HG02885 (cell line): ENCODE results near the gene NRCAM.
A peak's percentile ranks its signal among the peaks of the same experiment; 100 is the strongest.
"Not testable (repeated sequence)": the region's sequence is repeated elsewhere in the genome, so short reads cannot be mapped to it uniquely, and the experiment has no call there.

Experiments used
- ATAC-seq: cut with Tn5 transposase; IDR thresholded peaks from one replicate; pipeline ENCODE4 v1.9.1; 2021; ENCODE audit warnings: mild to moderate bottlenecking; ENCODE audit not compliant: unreplicated experiment, poor library complexity

NRCAM gene

DNA sequence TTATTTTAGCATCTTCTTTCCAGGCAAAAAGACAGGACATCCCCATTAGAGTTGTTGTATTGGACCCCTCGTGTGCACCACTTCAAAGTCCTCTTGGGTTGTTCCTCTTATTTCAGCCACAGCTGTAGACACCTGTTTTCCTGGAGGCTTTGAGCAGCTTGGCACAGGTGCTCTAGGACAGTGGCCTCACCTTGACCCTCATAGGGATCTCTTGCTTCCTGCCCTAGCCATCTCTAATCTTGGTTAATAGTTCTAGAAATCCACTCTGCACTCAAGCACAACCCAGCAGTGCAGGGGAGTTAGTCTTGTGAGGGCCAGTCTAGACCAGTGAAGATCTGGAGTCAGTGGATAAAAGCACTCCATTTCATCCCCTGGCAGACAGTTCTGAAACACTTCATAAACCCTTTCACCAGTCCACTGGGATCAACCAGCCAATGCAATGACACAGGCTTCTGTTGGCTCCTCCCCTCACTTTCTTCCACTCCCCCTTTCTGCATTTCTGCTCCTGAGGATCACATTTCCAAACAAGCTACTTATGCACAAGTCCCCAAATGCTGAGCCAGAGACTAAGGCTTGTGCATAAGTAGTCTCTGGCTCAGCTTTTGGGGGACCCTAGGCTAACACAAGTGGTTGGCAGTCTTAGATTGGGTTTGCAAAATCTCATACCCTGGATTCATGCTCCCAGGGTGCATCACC lies 194.5 kb downstream of the NRCAM start:
- ATAC-seq: no peak

DNA sequence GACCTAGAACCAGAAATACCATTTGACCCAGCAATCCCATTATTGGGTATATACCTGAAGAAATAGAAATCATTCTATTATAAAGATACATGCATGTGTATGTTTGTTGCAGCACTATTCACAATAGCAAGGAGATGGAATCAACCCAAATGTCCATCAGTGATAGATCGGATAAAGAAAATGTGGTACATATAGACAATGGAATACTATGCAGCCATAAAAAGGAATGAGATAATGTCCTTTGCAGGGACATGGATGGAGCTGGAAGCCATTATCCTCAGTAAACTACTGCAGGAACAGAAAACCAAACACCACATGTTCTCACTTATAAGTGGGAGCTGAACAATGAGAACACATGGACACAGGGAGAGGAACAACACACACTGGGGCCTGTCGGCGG lies 196.8 kb downstream of the NRCAM start:
- ATAC-seq: not testable (repeated sequence)

- no peak for ATAC-seq
Observed at GRCh38 chr7:108257954-108258353, 198.3 kb downstream of the NRCAM start.

GRCh38 chr7:108254259-108254658 lies 202.0 kb downstream of the NRCAM start:
- no peak for ATAC-seq

DNA sequence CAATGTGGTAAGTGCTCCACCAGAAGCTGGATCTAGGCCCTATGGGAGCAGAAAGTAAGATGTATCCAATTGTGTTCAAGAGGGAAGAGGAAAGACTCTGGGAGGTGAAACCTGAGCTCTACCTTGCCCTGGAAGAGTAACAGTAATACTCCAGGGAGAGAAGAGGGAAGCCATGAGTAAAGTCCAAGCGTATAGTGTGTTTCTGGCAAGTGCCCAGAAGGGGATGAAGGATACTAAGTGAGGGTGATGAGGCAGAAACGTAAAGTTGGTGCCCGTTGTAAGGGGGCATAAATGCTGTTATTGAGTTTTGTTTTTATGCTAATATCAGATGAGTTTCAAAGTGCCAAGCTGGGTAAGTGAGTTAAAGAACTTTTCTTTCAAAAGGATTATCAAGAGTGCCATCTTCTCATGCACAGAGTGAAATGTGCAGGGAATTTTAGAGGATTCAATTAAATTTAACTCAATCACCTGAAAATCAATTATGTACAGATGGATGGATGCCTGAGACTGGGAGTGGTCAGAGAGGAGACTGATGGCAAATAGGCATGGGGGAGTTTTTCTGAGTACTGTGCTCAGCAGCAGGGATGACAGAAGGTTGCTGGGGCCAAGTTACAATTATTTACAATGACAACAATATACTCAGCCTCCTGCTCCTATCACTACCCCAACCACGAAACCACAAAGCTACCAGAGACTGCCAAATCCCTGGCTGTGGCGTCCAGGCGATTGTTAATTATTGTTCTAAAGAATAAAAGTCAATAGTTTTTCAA lies 202.8 kb downstream of the NRCAM start:
- no peak for ATAC-seq

GRCh38 chr7:108252177-108252576 lies 204.1 kb downstream of the NRCAM start:
- no peak for ATAC-seq

DNA sequence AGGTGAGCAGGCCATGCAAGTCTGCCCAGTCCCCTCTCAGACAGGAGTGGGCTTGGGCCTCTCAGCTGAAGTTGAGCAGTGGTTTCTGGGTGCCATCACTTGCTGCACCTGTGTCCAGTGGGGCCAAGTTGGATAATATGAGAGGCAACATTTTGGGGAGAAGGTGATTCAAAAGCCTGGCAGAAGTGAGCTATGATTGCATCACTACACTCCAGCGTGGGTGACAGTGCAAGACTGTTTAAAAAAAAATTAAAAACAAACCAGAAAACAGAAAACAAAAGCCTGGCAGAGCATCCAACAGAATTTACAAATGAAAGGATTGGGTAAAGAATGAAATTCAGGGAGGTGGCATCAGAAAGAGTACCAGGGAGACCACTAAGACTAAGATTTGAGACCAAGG lies 204.5 kb downstream of the NRCAM start:
- ATAC-seq: no peak

DNA sequence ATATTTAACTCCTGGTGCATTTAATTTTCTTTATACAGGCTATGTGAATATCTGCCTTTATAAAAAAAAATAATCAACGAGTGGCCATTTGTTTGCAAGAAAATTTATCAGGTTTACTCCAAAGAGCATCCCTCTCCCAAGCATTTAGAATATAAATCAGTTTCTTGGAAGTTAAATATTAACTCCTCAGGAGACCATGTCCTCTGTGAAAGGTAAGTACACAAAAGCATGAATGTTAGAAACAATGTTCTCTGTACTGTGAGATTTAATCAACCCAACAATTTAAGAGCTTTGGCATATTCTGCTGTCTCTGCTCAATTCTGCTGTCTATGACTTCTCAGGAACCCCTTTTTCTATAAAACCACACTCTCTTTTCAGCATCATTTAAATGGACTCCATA lies 206.8 kb downstream of the NRCAM start:
- no peak for ATAC-seq

DNA sequence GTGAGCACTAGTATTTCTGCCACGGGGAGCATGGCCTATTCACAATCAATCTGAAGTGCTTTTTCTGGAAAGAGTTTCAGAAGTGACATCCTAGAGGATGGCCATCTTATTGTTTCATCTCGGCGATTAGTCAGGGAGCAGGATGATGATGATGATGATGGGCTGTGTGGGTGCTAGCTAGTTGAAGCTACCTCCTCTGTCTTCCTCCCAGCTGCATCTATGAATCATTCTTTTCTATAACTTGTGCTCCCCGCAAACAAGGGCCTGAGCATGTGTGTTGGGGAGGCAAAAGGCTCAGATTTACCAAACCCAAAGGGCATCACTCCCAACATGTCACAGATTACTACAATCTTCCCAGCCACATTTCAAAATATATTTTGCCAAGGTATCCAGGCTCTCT lies 207.4 kb downstream of the NRCAM start:
- ATAC-seq: no peak

DNA sequence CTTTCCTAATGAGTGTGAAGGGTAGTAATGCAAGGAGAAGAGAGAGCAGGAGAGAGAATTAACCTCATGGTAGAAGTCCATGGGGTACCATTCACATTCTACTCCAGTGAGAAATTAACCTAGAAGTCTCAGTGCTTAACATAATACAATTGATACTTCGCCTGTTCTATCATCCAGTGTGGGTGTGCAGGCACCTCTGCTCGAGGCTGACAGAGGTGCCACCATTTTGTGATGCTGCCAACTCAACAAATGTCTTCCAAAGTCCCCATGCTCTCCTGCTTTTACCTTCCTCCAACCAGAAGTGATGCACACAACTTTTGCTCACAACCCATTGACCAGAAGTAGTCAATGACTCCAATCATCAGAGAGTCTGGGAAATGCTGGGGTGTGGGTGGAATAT lies 207.8 kb downstream of the NRCAM start:
- no peak for ATAC-seq

- ATAC-seq: no peak
Observed at GRCh38 chr7:108247614-108248013, 208.6 kb downstream of the NRCAM start.

GRCh38 chr7:108246227-108246837 lies 209.9 kb downstream of the NRCAM start:
- peak; percentile 76 for ATAC-seq

DNA sequence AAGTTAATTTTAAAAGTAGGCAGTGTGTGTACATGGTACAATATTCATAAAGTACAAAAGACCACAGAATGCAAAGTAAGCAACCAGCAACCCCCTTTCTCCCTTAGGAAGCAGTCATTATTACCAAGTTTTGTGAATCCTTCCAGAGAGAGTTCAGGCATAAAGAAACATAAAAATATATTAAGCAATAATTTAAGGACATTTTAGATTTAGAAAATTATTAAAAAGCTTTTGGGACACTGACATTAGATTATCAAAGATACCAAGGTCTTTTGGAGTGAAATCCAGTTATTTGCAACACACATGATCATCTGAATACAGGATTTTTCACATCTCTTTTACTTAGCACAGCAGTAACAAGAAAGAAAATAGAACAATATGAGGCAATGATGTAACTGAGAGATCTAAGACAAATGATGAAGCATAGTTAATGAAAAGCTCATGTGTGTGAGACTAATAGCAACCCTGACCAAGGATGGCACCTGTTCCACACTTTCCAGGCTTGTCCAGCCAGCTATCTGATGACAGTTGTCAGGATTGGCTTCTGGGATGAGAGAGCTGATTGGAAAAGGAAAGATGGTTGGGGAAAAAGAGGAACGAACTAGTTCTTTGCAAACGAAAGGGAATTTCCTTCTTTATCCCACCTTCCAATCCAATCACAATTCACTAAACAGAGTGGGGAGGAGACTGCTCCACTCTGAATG lies 210.6 kb downstream of the NRCAM start:
- ATAC-seq: no peak

DNA sequence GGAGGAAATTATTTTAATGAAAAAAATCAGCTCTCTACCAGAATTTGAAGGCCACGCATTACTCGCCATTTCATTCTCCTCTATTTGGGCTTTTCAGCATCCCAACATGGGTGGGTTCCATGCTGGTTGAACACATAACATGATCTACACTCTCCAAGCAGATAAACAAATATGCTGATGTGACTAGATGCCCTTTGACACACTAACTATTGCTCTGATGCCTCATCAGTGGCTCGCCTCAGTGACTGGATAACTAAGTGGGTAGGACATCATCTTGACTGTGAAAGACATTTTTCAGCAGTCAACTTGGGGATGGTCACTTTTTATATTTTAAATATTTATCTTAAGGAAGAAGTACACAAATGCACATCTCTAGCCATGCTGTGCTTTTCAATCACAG lies 212.1 kb downstream of the NRCAM start:
- ATAC-seq: no peak

GRCh38 chr7:108239501-108240225 lies 216.6 kb downstream of the NRCAM start:
- no peak for ATAC-seq

GRCh38 chr7:108236681-108237415 lies 219.4 kb downstream of the NRCAM start:
- ATAC-seq: no peak

DNA sequence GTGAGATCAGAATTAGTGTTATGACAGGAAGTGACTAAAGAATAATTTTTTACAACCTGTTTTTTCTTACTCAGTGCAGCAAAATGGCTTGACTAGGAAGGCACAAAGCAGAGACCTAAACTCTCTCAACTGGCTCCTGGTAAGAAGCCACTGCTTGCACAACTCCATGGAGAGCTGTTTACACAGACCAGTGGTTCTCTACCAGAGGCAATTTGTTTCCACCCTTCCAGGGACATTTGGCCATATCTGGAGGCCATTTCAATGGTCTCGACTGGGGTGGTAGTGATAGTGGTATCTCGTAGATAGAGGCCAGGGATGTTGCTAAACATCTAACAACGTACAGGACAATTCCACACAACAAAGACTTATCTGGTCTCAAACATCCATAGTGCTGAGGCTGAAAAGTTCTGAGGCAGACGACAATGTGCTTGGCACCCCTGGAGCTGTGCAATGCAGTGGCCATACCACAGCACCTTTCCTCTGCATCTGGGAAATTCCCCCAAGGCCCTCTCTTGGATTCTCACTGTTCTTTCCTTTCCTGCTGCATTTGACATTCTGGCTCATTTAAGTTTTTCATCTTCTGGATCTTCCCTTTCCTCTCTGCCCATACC lies 220.7 kb downstream of the NRCAM start:
- no peak for ATAC-seq

DNA sequence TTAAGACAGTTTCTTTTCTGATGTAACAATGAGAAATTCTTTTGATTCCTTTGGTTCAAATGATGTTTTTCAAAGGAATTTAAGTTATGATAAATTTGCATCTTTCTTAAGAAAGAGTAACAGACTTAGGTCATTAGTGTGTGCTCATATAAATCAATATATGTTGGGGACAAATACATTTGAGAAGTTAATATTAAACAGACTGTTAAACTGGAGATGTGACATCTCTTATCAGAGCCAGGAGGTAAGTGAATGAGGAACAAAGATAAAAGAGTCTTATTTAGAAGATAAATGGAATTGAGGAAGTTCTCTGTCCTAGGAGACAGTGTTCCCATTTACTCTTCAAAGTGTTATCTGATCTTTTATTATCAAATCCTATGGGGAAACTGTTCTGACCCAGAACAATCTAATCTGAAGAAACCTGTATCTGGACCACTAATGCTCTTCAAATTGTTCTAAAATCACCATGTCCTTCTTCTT lies 221.2 kb downstream of the NRCAM start:
- no peak for ATAC-seq

- no peak for ATAC-seq
Observed at GRCh38 chr7:108234281-108234680, 222.0 kb downstream of the NRCAM start.
